Hepatocyte (in vitro differentiated cells): Measurements from ENCODE around the gene PKP4. TPM values are rescaled to one million over a fixed set of nuclear protein-coding genes. Genes with fewer than 3 reads are reported as not detected.

Experiments used
- DNase-seq: peaks from one replicate; pipeline ENCODE4 v3.0.0-alpha.2; 2016; ENCODE audit warnings: low spot score
- H2AFZ ChIP-seq: fragments of 200-600 bp; sonication (generic); 2 replicates; pipeline ENCODE4 v1.6.0; 2016; ENCODE audit warnings: antibody characterized with exemption, mild to moderate bottlenecking
- H3K27ac ChIP-seq: fragments of 200-600 bp; sonication (generic); 2 replicates; pipeline ENCODE4 v1.5.1; 2016; ENCODE audit warnings: mild to moderate bottlenecking
- H3K27me3 ChIP-seq: fragments of 200-600 bp; sonication (generic); 2 replicates; pipeline ENCODE4 v1.6.1; 2016
- H3K36me3 ChIP-seq: fragments of 200-600 bp; sonication (generic); replicated peaks from 2 replicates; pipeline ENCODE4 v1.5.1; 2016; ENCODE audit warnings: low read depth; ENCODE audit not compliant: insufficient read depth
- H3K4me1 ChIP-seq: fragments of 200-600 bp; sonication (generic); 2 replicates; pipeline ENCODE4 v1.5.1; 2016; ENCODE audit warnings: mild to moderate bottlenecking, moderate library complexity; ENCODE audit not compliant: insufficient read depth
- H3K4me2 ChIP-seq: fragments of 200-600 bp; sonication (generic); 2 replicates; pipeline ENCODE4 v1.6.0; 2016
- H3K4me3 ChIP-seq: fragments of 200-600 bp; sonication (generic); 2 replicates; pipeline ENCODE4 v1.5.1; 2016; ENCODE audit warnings: mild to moderate bottlenecking
- H3K79me2 ChIP-seq: fragments of 200-600 bp; sonication (generic); 2 replicates; pipeline ENCODE4 v1.6.0; 2017; ENCODE audit warnings: mild to moderate bottlenecking
- H3K9me2 ChIP-seq: fragments of 200-600 bp; sonication (generic); replicated peaks from 2 replicates; pipeline ENCODE4 v1.6.0; 2017; ENCODE audit warnings: mild to moderate bottlenecking; ENCODE audit not compliant: insufficient read depth
- H3K9me3 ChIP-seq: fragments of 200-600 bp; sonication (generic); 2 replicates; pipeline ENCODE4 v1.5.1; 2016; ENCODE audit warnings: low read depth, mild to moderate bottlenecking
- H4K20me1 ChIP-seq: fragments of 200-600 bp; sonication (generic); 2 replicates; pipeline ENCODE4 v1.6.0; 2016; ENCODE audit warnings: mild to moderate bottlenecking; ENCODE audit not compliant: insufficient read depth, poor library complexity, severe bottlenecking
- CTCF ChIP-seq: fragments of 200-600 bp; sonication (generic); IDR thresholded peaks from 2 replicates; pipeline ENCODE4 v1.5.1; 2016; ENCODE audit warnings: antibody characterized with exemption, mild to moderate bottlenecking; ENCODE audit not compliant: poor library complexity
- EZH2 ChIP-seq: fragments of 200-600 bp; sonication (generic); IDR thresholded peaks from 2 replicates; pipeline ENCODE4 v1.6.1; 2016; ENCODE audit warnings: antibody characterized with exemption, mild to moderate bottlenecking, borderline replicate concordance
- EZH2phosphoT487 ChIP-seq: fragments of 200-600 bp; sonication (generic); IDR thresholded peaks from one replicate; pipeline ENCODE4 v1.6.1; 2018; ENCODE audit warnings: antibody characterized with exemption, mild to moderate bottlenecking, low read depth, moderate library complexity; ENCODE audit not compliant: unreplicated experiment, severe bottlenecking
- WGBS: methylation state at CpG from one replicate; pipeline ENCODE4 v1.1.6; 2016; ENCODE audit warnings: low lambda C conversion rate; ENCODE audit errors: missing lambda C conversion rate; 5-methylcytosine and 5-hydroxymethylcytosine counted together
- polyA plus RNA-seq: library from polyadenylated mRNA; unstranded; fragments of >200 nt; fragmentation: Nextera tagmentation; extraction: Ambion mirVana; gene quantifications from 2 replicates; pipeline ENCODE4 v1.2.1, GENCODE V29; 2016
- total RNA-seq: library from RNA; depleted of rRNA; stranded (reverse); fragments of >200 nt; gene quantifications from 2 replicates; pipeline ENCODE4 v1.2.3, GENCODE V29; 2014

PKP4 gene
- total and polyA plus RNA-seq, 2 experiments from 2014 or later: 10.6 to 32.2 TPM

- H3K27ac ChIP-seq: no peak overlapping the region
- H3K4me3 ChIP-seq: no peak overlapping the region
- DNase-seq: no peak
- H3K79me2 ChIP-seq: no peaks in the 10 kb centered on the region
- 94% methylated on average over 10 of the region's 10 CpGs for WGBS
- peaks cover 6% of the 10 kb centered on the region for H3K9me3 ChIP-seq
- TF ChIP-seq EZH2: no peak
- TF ChIP-seq CTCF: no peak
- no peak for TF ChIP-seq EZH2phosphoT487
- no peaks in the 10 kb centered on the region for H4K20me1 ChIP-seq
- H3K4me2 ChIP-seq: no peak overlapping the region
- H2AFZ ChIP-seq: no peak overlapping the region
- no peaks in the 10 kb centered on the region for H3K9me2 ChIP-seq
- peaks cover 5% of the 10 kb centered on the region for H3K4me1 ChIP-seq
- H3K36me3 ChIP-seq: no peaks in the 10 kb centered on the region
- no peaks in the 10 kb centered on the region for H3K27me3 ChIP-seq
Measured at GRCh38 chr2:158716921-158717320, 260.2 kb downstream of the PKP4 start.

- no peak overlapping the region for H3K27ac ChIP-seq
- no peaks in the 10 kb centered on the region for H3K36me3 ChIP-seq
- no peaks in the 10 kb centered on the region for H4K20me1 ChIP-seq
- H3K4me3 ChIP-seq: no peak overlapping the region
- H3K9me2 ChIP-seq: no peaks in the 10 kb centered on the region
- H3K4me2 ChIP-seq: no peak overlapping the region
- whole genome bisulfite sequencing: 89% methylated on average over 14 of the region's 14 CpGs
- peaks cover 6% of the 10 kb centered on the region for H3K9me3 ChIP-seq
- no peaks in the 10 kb centered on the region for H3K27me3 ChIP-seq
- peaks cover 5% of the 10 kb centered on the region for H3K4me1 ChIP-seq
- no peak overlapping the region for H2AFZ ChIP-seq
- DNase-seq: no peak
- H3K79me2 ChIP-seq: no peaks in the 10 kb centered on the region
- TF ChIP-seq CTCF (no peak), EZH2 (no peak), EZH2phosphoT487 (no peak)
Measured at GRCh38 chr2:158717366-158718195, 260.8 kb downstream of the PKP4 start.

- Histone ChIP-seq H3K9me3 (peaks cover 3% of the 10 kb centered on the region), H3K79me2 (no peaks in the 10 kb centered on the region), H3K27me3 (no peaks in the 10 kb centered on the region), H3K4me1 (peaks cover 5% of the 10 kb centered on the region), H3K36me3 (no peaks in the 10 kb centered on the region), H2AFZ (no peak overlapping the region), H4K20me1 (no peaks in the 10 kb centered on the region), H3K4me2 (no peak overlapping the region), H3K9me2 (no peaks in the 10 kb centered on the region), H3K4me3 (no peak overlapping the region), H3K27ac (no peak overlapping the region)
- TF ChIP-seq EZH2 (no peak), CTCF (no peak), EZH2phosphoT487 (no peak)
- DNase-seq: no peak
Measured at GRCh38 chr2:158718196-158718585, 261.4 kb downstream of the PKP4 start.
